Stimulated activated naive B cell treated with anti-CD40 and anti-IgM and Interleukin-4, amounts not matched to agents 10 μg/mL and 1 μg/mL and 100 μg/mL, for 72 hours (primary cell): ENCODE data around the gene MIF4GD.
"Not testable (repeated sequence)": the region's sequence is repeated elsewhere in the genome, so short reads cannot be mapped to it uniquely, and the experiment has no call there.

Experiments
- ATAC-seq, 2 donors: fragments of 150-1000 bp; cut with Tn5 transposase; replicated peaks; 2 replicates each; pipeline ENCODE4 v1.10.0; 2021; ENCODE audit warnings: moderate library complexity in 1 of 2
- DNase-seq: peaks from one replicate; pipeline ENCODE4 v3.0.0; 2021
- H3K27ac Mint-ChIP-seq: one replicate; pipeline ENCODE4 v1.8.0; 2022; ENCODE audit warnings: mild to moderate bottlenecking, mixed read lengths
- H3K27me3 Mint-ChIP-seq, 2 donors: one replicate each; pipeline ENCODE4 v1.8.0; 2022; ENCODE audit warnings: mixed read lengths in 2 of 2
- H3K36me3 Mint-ChIP-seq, 2 donors: one replicate each; pipeline ENCODE4 v1.8.0; 2022; ENCODE audit warnings: mixed read lengths in 2 of 2, mild to moderate bottlenecking in 1 of 2
- H3K4me1 Mint-ChIP-seq, 2 donors: one replicate each; pipeline ENCODE4 v1.8.0; 2022; ENCODE audit warnings: mixed read lengths in 2 of 2, mild to moderate bottlenecking in 1 of 2
- H3K4me3 Mint-ChIP-seq, 2 donors: one replicate each; pipeline ENCODE4 v1.8.0; 2022; ENCODE audit warnings: mild to moderate bottlenecking in 2 of 2, mixed read lengths in 2 of 2, moderate library complexity in 1 of 2
- H3K9me3 Mint-ChIP-seq, 2 donors: one replicate each; pipeline ENCODE4 v1.8.0; 2022; ENCODE audit warnings: mixed read lengths in 2 of 2, mild to moderate bottlenecking in 1 of 2

The MIF4GD gene

DNA sequence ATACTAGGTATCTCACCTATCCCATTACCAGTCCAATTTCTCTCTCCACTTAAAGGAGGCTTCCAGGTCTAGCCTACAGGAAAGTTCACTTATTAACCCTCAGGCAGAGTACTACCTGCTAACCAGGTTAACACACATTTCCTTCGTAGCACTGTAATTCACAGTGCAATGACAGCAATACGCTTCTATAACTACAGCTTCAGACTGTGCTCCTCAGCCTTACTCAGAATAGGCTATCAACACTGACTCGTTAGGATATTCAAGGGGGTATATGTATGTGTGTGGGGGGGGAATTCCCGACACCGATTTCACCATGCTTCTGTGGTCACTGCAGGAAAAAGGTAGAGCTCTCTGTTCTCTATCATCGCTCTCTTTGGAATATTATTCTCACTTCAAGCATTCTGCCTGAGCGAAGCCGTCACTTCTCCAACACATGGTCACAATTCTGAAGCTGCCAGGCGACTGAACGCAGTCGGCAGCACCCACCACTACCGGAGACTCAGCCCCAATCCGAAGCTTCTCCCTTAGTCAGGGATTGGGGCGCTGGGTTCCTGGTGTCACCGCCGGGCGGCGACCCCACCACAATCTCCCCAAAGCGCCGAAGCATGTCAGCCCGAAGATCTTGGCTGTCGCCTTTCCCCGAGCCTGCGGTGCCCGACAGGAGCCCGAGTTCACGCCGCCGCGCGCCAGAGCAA is 10.2 kb downstream of the MIF4GD start:
- no peaks in the 10 kb centered on the region for H3K9me3 Mint-ChIP-seq
- DNase-seq (no peak), ATAC-seq (peak; percentile 42 to 62)
- no peaks in the 10 kb centered on the region for H3K27me3 Mint-ChIP-seq
- peak overlapping the region; percentile 100 for H3K27ac Mint-ChIP-seq
- H3K4me1 Mint-ChIP-seq: peaks cover 33 to 76% of the 10 kb centered on the region in 2 donors
- H3K36me3 Mint-ChIP-seq: peaks cover 25 to 38% of the 10 kb centered on the region in 2 donors
- peak overlapping the region; percentile 89 to 99 for H3K4me3 Mint-ChIP-seq

DNA sequence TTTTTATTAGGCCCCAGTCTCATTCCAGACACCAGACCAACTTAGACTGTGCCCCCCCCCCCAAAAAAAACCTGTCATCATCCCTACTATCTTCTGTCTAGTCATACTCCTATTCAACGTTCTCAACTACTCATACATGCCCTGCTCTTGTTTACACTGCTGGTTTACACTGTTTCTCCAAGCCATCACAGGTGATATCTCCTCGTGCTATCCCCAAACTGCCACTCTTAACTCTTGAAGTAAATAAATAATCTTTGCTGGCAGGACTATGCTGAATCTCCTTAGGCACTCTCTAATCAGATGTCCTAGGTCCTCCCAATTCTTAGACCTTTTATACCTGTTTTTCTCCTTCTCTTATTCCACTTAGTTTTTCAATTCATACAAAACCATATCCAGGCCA is 13.8 kb downstream of the MIF4GD start:
- H3K4me3 Mint-ChIP-seq, ATAC-seq, H3K27ac Mint-ChIP-seq, H3K27me3 Mint-ChIP-seq, DNase-seq, H3K9me3 Mint-ChIP-seq: not testable (repeated sequence)
- peaks cover 17 to 43% of the 10 kb centered on the region in 2 donors for H3K36me3 Mint-ChIP-seq
- peaks cover 59 to 92% of the 10 kb centered on the region in 2 donors for H3K4me1 Mint-ChIP-seq

DNA sequence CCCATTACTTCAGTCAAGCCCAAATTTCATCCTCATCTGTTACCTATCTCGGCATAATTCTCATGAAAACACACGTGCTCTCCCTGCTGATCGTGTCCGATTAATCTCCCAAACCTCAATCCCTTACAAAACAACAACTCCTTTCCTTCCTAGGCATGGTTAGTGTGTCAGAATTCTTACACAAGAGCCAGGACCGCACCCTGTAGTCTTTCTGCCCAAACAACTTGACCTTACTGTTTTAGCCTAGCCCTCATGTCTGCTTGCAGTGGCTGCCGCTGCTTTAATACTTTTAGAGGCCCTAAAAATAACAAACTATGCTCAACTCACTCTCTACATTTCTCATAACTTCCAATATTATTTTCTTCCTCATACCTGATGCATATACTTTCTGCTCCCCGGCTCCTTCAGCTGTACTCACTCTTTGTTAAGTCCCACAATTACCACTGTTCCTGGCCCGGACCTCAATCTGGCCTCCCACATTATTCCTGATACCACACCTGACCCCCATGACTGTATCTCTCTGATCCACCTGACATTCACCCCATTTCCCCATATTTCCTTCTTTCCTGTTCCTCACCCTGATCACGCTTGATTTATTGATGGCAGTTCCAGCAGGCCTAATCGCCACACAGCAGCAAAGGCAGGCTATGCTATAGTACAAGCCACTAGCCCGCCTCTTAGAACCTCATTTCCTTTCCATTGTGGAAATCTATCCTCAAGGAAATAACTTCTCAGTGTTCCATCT is 14.9 kb downstream of the MIF4GD start:
- H3K36me3 Mint-ChIP-seq: peaks cover 13 to 41% of the 10 kb centered on the region in 2 donors
- not testable (repeated sequence) for DNase-seq, H3K9me3 Mint-ChIP-seq, ATAC-seq, H3K27me3 Mint-ChIP-seq
- peak overlapping the region; percentile 53 for H3K27ac Mint-ChIP-seq
- H3K4me1 Mint-ChIP-seq: peaks cover 66 to 99% of the 10 kb centered on the region in 2 donors
- H3K4me3 Mint-ChIP-seq: peak overlapping the region in 1 of 2 donors; percentile 33

DNA sequence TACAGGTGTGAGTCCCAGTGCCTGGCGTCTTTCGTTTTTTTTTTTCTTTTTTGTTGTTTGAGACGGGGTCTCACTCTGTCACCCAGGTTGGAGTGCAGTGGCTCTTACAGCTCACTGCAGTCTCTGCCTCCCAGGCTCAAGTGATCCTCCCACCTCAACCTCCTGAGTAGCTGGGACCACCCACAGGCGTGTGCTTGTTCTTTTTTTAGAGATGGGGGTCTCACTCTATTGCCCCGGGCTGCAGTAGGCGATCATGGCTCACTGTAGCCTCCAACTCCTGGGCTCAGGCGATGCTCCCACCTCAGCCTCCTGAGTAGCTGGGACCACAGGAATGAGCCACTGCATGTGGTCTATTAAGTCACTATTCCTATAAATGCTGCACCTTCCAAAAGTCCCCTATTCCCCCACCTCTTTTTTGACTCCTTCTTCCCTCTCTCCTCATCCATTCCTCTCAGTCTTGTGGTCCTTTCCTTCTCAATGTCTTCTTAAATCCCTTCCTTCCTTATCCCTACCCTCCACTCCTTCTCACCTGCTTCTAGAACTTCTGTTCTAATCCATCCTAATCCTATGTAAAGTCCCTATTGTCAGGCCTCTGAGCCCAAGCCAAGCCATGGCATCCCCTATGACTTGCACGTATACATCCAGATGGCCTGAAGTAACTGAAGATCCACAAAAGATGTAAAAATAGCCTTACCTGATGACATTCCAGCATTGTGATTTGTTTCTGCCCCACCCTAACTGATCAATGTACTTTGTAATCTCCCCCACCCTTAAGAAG is 18.8 kb downstream of the MIF4GD start:
- peaks cover 14 to 31% of the 10 kb centered on the region in 2 donors for H3K36me3 Mint-ChIP-seq
- H3K4me1 Mint-ChIP-seq: peaks cover 71 to 90% of the 10 kb centered on the region in 2 donors
- H3K4me3 Mint-ChIP-seq: peak overlapping the region; percentile 50 to 74
- ATAC-seq: no peak
- DNase-seq: no peak
- no peaks in the 10 kb centered on the region for H3K9me3 Mint-ChIP-seq
- H3K27ac Mint-ChIP-seq: peak overlapping the region; percentile 94
- no peaks in the 10 kb centered on the region for H3K27me3 Mint-ChIP-seq

DNA sequence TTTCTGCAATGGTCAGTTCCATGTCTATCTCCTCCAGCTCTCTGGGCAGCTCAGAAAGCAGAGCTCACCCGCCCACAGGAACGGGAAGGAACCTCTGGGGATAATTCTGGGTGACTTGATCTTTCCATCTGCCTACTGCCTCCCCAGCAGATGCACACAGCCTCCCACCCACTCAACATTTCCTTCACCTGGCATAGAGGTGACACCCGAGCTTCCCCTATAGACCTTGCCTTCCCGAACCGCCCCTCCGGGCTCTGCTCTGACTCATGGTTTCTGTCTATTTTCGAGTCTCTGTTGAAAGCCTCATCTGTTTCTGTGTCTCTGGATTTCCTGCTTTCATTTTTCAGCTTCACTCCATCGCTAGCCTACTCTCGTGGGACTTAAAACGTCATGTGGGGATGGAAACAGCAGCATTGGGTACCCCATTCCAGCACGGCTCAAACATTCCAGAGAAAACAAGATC is 21.0 kb downstream of the MIF4GD start:
- Mint-ChIP-seq H3K27ac (peak overlapping the region; percentile 98), H3K36me3 (peaks cover 22 to 47% of the 10 kb centered on the region in 2 donors), H3K4me1 (peaks cover 63 to 85% of the 10 kb centered on the region in 2 donors), H3K27me3 (no peaks in the 10 kb centered on the region), H3K9me3 (no peaks in the 10 kb centered on the region), H3K4me3 (peak overlapping the region; percentile 78 to 83)
- peak; percentile 94 to 96 for ATAC-seq
- DNase-seq: peak; percentile 79

DNA sequence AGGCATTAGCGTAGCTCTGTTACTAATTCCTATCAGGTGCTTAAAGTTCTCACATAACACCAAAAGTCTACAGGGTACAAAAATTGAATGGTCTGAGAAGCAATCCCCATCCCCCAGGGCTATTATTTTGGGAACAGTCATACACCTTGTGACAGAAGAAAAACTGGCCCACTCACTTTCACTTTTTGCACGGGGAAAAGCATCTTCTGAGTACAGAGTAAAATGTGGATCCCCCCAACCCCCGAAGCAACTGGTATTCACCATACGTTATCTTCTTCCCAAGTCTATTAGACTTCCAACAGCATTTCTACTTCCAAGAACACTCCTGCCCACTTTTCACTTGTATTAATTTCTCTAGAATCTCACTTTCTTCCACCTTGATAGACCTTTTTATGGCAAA is 21.5 kb downstream of the MIF4GD start:
- Mint-ChIP-seq H3K4me3 (peak overlapping the region; percentile 78 to 83), H3K27me3 (no peaks in the 10 kb centered on the region), H3K9me3 (no peaks in the 10 kb centered on the region), H3K4me1 (peaks cover 61 to 83% of the 10 kb centered on the region in 2 donors), H3K27ac (peak overlapping the region; percentile 98), H3K36me3 (peaks cover 22 to 49% of the 10 kb centered on the region in 2 donors)
- ATAC-seq: peak; percentile 24 to 40
- DNase-seq: no peak

DNA sequence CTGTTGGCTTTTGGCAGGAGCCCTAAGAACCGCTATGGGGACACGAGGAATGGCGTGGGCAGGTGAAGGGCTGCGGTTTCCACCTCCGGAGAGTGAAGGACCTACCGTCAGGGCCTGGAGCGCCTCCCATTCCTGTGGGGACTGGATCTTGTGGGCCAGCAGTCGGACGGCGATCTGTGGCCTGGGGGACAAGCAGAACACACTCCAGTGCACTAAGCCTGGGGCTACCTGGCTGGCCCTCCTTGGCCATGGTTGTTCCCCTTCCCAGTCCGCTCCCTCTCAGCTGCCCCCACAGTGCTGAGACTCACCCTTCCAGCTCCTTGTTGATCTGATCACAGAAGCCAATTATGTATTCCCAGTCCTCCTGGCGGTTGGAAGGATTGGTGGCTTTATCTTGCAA is 24.6 kb downstream of the MIF4GD start:
- H3K9me3 Mint-ChIP-seq: no peaks in the 10 kb centered on the region
- H3K4me3 Mint-ChIP-seq: no peak overlapping the region
- H3K4me1 Mint-ChIP-seq: peaks cover 56 to 81% of the 10 kb centered on the region in 2 donors
- peak overlapping the region; percentile 15 for H3K27ac Mint-ChIP-seq
- ATAC-seq: no peak
- no peaks in the 10 kb centered on the region for H3K27me3 Mint-ChIP-seq
- peaks cover 40 to 51% of the 10 kb centered on the region in 2 donors for H3K36me3 Mint-ChIP-seq
- DNase-seq: no peak

DNA sequence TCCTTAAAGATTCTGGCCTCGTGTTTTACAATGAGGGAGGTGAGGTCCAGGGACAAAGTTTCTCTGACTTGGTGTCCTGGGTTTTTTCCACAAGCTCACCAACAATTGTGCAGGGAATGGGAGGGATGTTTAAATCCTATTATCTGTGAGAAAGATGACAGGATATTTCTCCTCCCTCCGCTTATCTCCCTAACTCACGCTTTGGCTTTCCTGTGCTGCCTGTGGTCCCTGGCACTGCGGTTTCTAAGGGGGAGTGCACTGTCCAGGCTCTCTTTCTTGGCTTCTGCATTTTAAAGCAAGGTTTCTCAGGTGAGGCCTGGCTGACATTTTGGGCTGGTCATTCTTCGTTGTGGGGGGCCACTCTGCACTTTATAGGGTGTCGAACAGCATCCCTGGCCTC is 26.0 kb downstream of the MIF4GD start:
- Mint-ChIP-seq H3K4me1 (peaks cover 53 to 78% of the 10 kb centered on the region in 2 donors), H3K36me3 (peaks cover 48 to 61% of the 10 kb centered on the region in 2 donors), H3K9me3 (no peaks in the 10 kb centered on the region), H3K27me3 (no peaks in the 10 kb centered on the region), H3K27ac (peak overlapping the region; percentile 91), H3K4me3 (no peak overlapping the region)
- no peak for ATAC-seq
- no peak for DNase-seq

DNA sequence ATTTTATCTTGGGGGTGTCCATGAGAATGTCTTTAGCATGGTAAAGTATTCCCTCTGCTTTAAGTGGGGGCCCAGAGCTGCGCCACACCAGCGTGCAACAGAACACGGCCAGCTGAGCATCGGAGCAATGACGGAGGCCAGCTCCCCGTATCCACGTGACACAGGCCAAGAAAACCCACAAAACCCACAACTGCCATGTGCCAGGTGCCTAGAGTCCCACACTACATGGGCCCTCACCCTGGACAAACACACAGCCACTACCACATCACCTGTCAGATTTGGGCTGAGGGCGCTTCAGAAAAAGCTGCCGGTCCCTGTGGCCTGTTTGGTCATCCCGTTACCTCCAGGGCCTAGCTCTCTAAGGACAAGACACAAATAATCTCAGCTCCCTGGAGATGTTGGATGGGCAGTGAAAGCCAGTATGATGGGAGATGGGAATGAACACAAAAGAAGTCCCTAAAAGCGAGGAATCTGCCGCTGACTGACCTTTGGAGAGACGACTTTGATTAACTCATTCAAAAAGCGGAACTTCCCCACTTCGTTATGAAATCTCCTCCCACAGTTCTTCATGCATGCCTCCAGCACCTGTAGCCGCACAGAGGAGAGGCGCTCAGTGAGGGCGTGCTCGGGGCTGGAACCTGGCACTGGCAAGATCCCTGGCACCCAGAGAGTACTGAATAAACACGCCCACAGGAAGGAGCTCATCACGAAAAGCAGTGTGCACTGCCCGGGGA is 26.7 kb downstream of the MIF4GD start:
- Mint-ChIP-seq H3K4me1 (peaks cover 46 to 76% of the 10 kb centered on the region in 2 donors), H3K36me3 (peaks cover 52 to 66% of the 10 kb centered on the region in 2 donors), H3K9me3 (no peaks in the 10 kb centered on the region), H3K27me3 (no peaks in the 10 kb centered on the region), H3K4me3 (peak overlapping the region; percentile 71 to 77), H3K27ac (peak overlapping the region; percentile 91)
- ATAC-seq (peak; percentile 64 to 67), DNase-seq (no peak)

DNA sequence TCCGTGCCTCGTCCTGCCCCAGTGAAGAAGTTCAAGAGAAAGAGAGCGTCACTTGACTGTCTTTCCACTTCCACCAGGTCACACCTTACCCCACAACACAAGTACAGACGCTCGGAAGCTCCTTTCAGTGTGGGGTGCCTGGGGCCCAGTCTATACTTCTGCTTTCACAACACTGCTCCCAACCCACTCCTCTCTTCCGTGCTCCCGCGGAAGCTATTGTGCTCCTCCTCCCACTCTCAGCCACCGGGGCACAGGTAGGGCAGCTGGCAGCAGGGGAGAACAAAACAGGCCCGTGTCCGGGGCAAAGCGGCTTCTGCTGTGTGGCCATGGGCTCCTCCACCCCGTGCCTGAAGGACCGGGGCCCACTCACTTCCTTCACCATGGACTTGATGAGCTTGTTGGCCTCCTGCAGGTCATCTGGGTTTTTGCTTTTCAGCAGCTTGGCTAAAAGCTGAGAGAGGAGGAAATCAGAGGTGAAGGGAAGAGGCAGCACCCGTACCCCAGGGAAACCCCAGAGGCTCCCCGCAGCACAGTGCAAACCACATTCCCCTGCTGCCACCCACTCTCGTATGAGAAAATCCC is 28.5 kb downstream of the MIF4GD start:
- DNase-seq (no peak), ATAC-seq (peak; percentile 48 to 50)
- Mint-ChIP-seq H3K27ac (peak overlapping the region; percentile 95), H3K4me3 (peak overlapping the region; percentile 25 to 46), H3K27me3 (no peaks in the 10 kb centered on the region), H3K4me1 (peaks cover 44 to 72% of the 10 kb centered on the region in 2 donors), H3K36me3 (peaks cover 52 to 75% of the 10 kb centered on the region in 2 donors), H3K9me3 (no peaks in the 10 kb centered on the region)

DNA sequence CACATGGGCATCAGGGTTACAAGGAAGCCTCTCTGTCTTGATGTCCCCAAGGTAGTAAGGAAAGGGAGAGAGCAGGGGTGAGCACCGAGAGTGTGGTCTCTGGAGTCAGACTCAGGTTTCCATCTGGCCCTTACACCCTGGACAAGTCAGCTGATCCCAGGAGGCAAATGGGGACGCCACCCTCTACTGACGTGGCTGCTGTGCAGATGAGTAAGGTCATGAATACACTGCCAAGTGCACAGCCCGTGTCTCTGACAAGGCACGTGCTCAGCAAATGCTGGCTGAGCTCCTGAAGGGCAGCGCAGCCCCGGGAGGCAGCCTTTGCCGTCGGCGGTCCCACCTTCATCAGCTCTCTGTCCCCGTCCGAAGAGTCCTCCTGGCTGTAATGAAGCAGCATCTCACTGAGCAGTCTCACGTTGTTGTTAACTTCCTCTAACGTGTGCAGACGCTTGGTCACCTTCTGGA is 29.0 kb downstream of the MIF4GD start:
- ATAC-seq (peak in 1 of 2 donors; percentile 8), DNase-seq (no peak)
- H3K9me3 Mint-ChIP-seq: no peaks in the 10 kb centered on the region
- H3K27ac Mint-ChIP-seq: peak overlapping the region; percentile 95
- no peak overlapping the region for H3K4me3 Mint-ChIP-seq
- peaks cover 42 to 69% of the 10 kb centered on the region in 2 donors for H3K4me1 Mint-ChIP-seq
- peaks cover 50 to 78% of the 10 kb centered on the region in 2 donors for H3K36me3 Mint-ChIP-seq
- H3K27me3 Mint-ChIP-seq: no peaks in the 10 kb centered on the region

DNA sequence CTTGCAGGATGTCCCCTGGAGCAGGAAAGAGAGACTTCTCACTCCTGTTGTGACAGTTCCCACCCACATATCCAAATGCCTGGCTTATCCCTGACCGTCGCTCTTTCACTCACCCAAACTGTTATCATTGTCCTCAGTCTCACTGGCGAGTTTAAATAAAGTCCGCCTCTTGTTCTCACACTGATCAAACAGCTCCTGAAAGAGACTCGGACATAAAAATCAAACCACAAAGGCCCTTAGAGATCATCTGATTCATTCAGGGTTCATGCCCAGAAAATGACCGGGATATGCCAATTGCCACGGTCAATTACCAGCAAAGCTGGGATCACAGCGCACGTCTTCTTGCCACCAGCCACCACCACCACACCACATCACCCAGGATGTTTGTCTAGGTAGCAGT is 29.5 kb downstream of the MIF4GD start:
- no peak for DNase-seq
- ATAC-seq: no peak
- Mint-ChIP-seq H3K27me3 (no peaks in the 10 kb centered on the region), H3K27ac (peak overlapping the region; percentile 95), H3K36me3 (peaks cover 46 to 79% of the 10 kb centered on the region in 2 donors), H3K9me3 (no peaks in the 10 kb centered on the region), H3K4me1 (peaks cover 42 to 64% of the 10 kb centered on the region in 2 donors), H3K4me3 (no peak overlapping the region)

DNA sequence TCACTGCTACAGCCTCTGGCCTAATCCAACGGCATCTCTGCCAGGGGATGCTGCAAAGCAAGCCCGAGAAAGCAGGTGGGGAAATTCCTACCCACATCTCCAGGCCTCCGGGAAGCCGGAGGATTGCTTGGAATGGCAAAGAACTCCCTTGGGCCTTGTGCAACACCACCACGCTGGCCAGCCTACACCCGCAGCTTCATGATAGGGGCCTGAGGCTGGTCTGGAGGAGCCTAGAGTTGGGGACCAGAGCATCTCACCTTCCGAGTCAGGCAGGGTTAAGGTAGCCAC is 29.9 kb downstream of the MIF4GD start:
- Mint-ChIP-seq H3K27ac (peak overlapping the region; percentile 37), H3K36me3 (peaks cover 45 to 79% of the 10 kb centered on the region in 2 donors), H3K4me1 (peaks cover 39 to 62% of the 10 kb centered on the region in 2 donors), H3K9me3 (no peaks in the 10 kb centered on the region), H3K4me3 (no peak overlapping the region), H3K27me3 (no peaks in the 10 kb centered on the region)
- ATAC-seq (no peak), DNase-seq (no peak)
